Activated CD8-positive, alpha-beta T cell treated with anti-CD3 and anti-CD28 coated beads, Interleukin-2, amount 10 ng/mL, durations not matched to agents 7 days and 5 days (primary cell): Measurements from ENCODE around the gene MIEN1. TPM values are rescaled to one million over a fixed set of nuclear protein-coding genes. Genes with fewer than 3 reads are reported as not detected.
"Not testable (repeated sequence)": the region's sequence is repeated elsewhere in the genome, so short reads cannot be mapped to it uniquely, and the experiment has no call there.

ENCODE experiments used
- ATAC-seq: fragments of 150-1000 bp; cut with Tn5 transposase; one replicate; pipeline ENCODE4 v1.10.0; 2021; ENCODE audit warnings: moderate library complexity
- CTCF ChIA-PET: fragments of 350-600 bp; sonication (Branson Sonifier 250); formaldehyde crosslinking; loops from one replicate; lab custom pipeline; 2021; ENCODE audit warnings: antibody characterized with exemption; lab: Charles Lee
- POLR2A ChIA-PET: fragments of 350-600 bp; sonication (Branson Sonifier 250); formaldehyde crosslinking; loops from one replicate; lab custom pipeline; 2021; ENCODE audit warnings: antibody characterized with exemption; lab: Charles Lee
- DNase-seq: peaks from one replicate; pipeline ENCODE4 v3.0.0-alpha.2; 2020
- H3K27ac Mint-ChIP-seq: one replicate; pipeline ENCODE4 v1.8.0; 2021; ENCODE audit warnings: mild to moderate bottlenecking, mixed read lengths
- H3K27me3 Mint-ChIP-seq: one replicate; pipeline ENCODE4 v1.8.0; 2021; ENCODE audit warnings: low read depth, mixed read lengths
- H3K36me3 Mint-ChIP-seq: one replicate; pipeline ENCODE4 v1.8.0; 2021; ENCODE audit warnings: low read depth, mixed read lengths
- H3K4me1 Mint-ChIP-seq: one replicate; pipeline ENCODE4 v1.8.0; 2021; ENCODE audit warnings: low read depth, mixed read lengths
- H3K4me3 Mint-ChIP-seq: one replicate; pipeline ENCODE4 v1.8.0; 2021; ENCODE audit warnings: mild to moderate bottlenecking, mixed read lengths
- H3K9me3 Mint-ChIP-seq: one replicate; pipeline ENCODE4 v1.8.0; 2022; ENCODE audit warnings: mixed read lengths; ENCODE audit not compliant: insufficient read depth
- total RNA-seq, 2 experiments: library from RNA; stranded (reverse); gene quantifications; one replicate each; pipeline ENCODE4 v1.2.3, GENCODE V29; 2021

Gene MIEN1
- total RNA-seq, 2 experiments from 2014 or later, result 44.0 to 44.6 TPM

DNA sequence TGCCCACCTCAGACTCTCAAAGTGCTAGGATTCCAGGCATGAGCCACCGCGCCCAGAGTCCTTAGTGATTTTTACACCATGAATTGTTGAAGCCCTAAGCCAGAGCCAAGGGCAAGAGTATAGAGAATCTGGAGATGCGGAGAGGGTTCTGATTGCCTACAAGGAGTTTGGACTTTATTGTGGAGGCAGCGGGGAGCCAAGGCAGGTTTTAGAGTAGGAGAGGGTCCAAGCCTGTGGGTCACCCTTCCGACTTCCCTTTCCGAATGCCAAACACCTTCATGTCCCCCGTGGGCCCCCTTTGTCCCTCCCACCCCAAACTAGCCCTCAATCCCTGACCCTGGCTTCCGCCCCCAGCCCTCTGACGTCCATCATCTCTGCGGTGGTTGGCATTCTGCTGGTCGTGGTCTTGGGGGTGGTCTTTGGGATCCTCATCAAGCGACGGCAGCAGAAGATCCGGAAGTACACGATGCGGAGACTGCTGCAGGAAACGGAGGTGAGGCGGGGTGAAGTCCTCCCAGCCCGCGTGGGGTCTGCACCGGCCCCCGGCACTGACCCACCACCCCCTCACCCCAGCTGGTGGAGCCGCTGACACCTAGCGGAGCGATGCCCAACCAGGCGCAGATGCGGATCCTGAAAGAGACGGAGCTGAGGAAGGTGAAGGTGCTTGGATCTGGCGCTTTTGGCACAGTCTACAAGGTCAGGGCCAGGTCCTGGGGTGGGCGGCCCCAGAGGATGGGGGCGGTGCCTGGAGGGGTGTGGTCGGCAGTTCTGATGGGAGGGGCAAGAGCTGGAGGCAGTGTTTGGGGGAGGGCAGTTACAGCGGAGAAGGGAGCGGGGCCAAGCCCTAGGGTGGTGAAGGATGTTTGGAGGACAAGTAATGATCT is 7.1 kb downstream of the MIEN1 start:
- POLR2A ChIA-PET, result interaction anchor here (1.0 kb wide), 1 partner anchor 7 kb away, joined by 4 read pairs; the partner anchor contains the start of gene MIEN1
- Mint-ChIP-seq H3K27ac (no peak overlapping the region), H3K4me1 (no peaks in the 10 kb centered on the region), H3K4me3 (no peak overlapping the region), H3K36me3 (peaks cover 3% of the 10 kb centered on the region), H3K27me3 (no peaks in the 10 kb centered on the region), H3K9me3 (no peaks in the 10 kb centered on the region)
- ATAC-seq, result peak; percentile 50
- no peak for DNase-seq
- CTCF ChIA-PET, result interaction anchor here (0.6 kb wide), 1 partner anchor 98 kb away, joined by 3 read pairs; no protein-coding TSS in a partner anchor

DNA sequence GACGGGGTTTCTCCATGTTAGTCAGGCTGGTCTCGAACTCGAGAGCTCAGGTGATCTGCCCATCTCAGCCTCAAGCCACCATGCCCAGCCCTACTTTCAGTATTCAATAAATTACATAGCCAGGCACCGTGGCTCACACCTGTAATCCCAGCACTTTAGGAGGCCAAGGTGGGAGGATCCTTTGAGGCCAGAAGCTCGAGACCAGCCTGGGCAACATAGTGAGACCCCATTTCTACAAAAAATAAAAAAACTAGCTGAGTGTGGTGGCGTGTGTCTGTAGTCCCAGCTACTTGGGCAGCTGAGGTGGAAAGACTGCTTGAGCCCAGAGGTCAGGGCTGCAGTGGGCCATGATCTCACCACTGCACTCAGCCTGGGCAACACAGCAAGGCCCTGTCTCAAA is 8.2 kb downstream of the MIEN1 start:
- H3K27me3 Mint-ChIP-seq, result no peaks in the 10 kb centered on the region
- ChIA-PET POLR2A (interaction anchor here (0.6 to 1.0 kb wide), 2 partner anchors 9 to 258 kb away, joined by 3 to 4 read pairs; partner anchors contain the start of gene MIEN1), CTCF (interaction anchor here (0.6 to 1.6 kb wide), 2 partner anchors 97 to 100 kb away, joined by 3 read pairs; no protein-coding TSS in a partner anchor)
- H3K36me3 Mint-ChIP-seq, result no peaks in the 10 kb centered on the region
- H3K9me3 Mint-ChIP-seq, result no peaks in the 10 kb centered on the region
- H3K27ac Mint-ChIP-seq, result no peak overlapping the region
- H3K4me1 Mint-ChIP-seq, result no peaks in the 10 kb centered on the region
- ATAC-seq, result no peak
- no peak overlapping the region for H3K4me3 Mint-ChIP-seq
- DNase-seq, result no peak

DNA sequence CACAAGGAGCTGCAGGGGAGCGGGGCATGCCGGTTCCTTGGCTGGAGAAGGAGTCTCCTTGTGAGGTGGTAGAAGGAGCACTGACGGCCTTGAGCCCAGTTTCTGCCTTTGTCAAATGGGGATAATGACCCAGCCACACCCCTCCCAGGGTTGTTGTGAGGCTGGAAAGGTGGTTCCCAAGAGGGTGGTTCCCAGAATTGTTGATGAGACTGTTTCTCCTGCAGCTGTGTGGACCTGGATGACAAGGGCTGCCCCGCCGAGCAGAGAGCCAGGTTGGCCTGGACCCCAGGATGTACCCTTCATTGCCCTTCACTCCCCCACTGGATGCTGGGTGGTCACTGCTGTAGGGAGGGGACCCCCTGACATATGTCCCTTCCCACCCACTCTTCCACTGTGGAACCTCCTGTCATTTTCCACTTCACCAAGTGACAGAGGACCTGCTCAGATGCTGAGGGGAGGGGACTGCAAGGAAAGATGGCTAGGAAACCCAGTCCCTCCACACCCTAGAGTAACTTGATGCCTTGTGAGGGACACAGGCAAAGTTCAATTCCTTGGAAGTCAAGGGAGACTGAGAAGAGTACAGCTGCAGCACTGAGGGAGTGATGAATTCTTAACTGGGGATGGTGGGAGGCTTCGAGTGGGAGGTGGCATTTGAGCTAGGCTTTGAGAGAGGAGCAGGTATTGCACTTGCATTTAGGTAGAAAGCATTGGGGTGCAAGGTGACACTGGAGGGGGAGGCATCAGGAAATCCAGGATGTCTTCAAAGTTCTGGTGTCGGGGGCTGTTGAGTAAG is 10.6 kb downstream of the MIEN1 start:
- H3K27ac Mint-ChIP-seq, result no peak overlapping the region

DNA sequence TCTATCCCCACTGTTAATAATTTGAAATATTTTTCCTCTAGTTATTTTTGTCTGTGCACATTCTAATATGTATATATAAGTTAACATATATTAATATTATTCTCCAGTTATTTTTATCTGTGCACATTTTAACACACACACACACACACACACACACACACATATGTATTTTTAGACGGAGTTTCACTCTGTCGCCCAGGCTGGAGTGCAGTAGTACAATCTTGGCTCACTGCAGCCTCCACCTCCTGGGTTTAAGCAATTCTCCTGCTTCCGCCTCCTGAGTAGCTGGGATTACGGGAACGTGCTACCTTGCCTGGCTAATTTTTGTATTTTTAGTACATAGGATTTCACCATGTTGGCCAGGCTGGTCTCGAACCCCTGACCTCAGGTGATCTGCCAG is 12.7 kb downstream of the MIEN1 start:
- DNase-seq (no peak), ATAC-seq (no peak)
- ChIA-PET POLR2A (no interaction called here), CTCF (no interaction called here)
- no peak overlapping the region for H3K27ac Mint-ChIP-seq
- H3K4me3 Mint-ChIP-seq, result no peak overlapping the region
- no peaks in the 10 kb centered on the region for H3K9me3 Mint-ChIP-seq
- no peaks in the 10 kb centered on the region for H3K36me3 Mint-ChIP-seq
- no peaks in the 10 kb centered on the region for H3K27me3 Mint-ChIP-seq
- H3K4me1 Mint-ChIP-seq, result no peaks in the 10 kb centered on the region

More for the DNA sequence above, 10.6 kb downstream of the MIEN1 start:
- no peak overlapping the region for H3K4me3 Mint-ChIP-seq
- ChIA-PET CTCF (interaction anchor here (1.2 to 2.1 kb wide), 4 partner anchors 9 to 98 kb away, joined by 3 to 11 read pairs (median 4); partner anchors contain the start of genes ERBB2 and MIEN1), POLR2A (interaction anchor here (0.6 to 1.0 kb wide), 2 partner anchors 10 to 65 kb away, joined by 3 to 5 read pairs; partner anchors contain the start of gene MIEN1)
- H3K27me3 Mint-ChIP-seq, result no peaks in the 10 kb centered on the region
- ATAC-seq (no peak), DNase-seq (no peak)
- no peaks in the 10 kb centered on the region for H3K4me1 Mint-ChIP-seq
- no peaks in the 10 kb centered on the region for H3K36me3 Mint-ChIP-seq
- H3K9me3 Mint-ChIP-seq, result no peaks in the 10 kb centered on the region

- POLR2A ChIA-PET, result no interaction called here
Observed at GRCh38 chr17:39716879-39717536, 13.3 kb downstream of the MIEN1 start.

GRCh38 chr17:39716073-39716818 is 14.1 kb downstream of the MIEN1 start:
- Mint-ChIP-seq H3K9me3 (no peaks in the 10 kb centered on the region), H3K27ac (no peak overlapping the region), H3K4me1 (no peaks in the 10 kb centered on the region), H3K36me3 (no peaks in the 10 kb centered on the region), H3K27me3 (no peaks in the 10 kb centered on the region), H3K4me3 (no peak overlapping the region)
- ChIA-PET CTCF (interaction anchor here (0.9 to 1.2 kb wide), 2 partner anchors 14 to 93 kb away, joined by 3 to 4 read pairs; partner anchors contain the start of gene MIEN1), POLR2A (interaction anchor here (1.3 kb wide), 1 partner anchor 13 kb away, joined by 3 read pairs; the partner anchor contains the start of gene MIEN1)
- DNase-seq, result no peak
- no peak for ATAC-seq

More at GRCh38 chr17:39716879-39717536, 13.3 kb downstream of the MIEN1 start:
- no peaks in the 10 kb centered on the region for H3K9me3 Mint-ChIP-seq
- H3K27ac Mint-ChIP-seq, result no peak overlapping the region
- no peak overlapping the region for H3K4me3 Mint-ChIP-seq
- no peaks in the 10 kb centered on the region for H3K36me3 Mint-ChIP-seq
- DNase-seq (no peak), ATAC-seq (no peak)
- CTCF ChIA-PET, result interaction anchor here (0.9 to 1.2 kb wide), 2 partner anchors 14 to 94 kb away, joined by 3 to 4 read pairs; partner anchors contain the start of gene MIEN1
- H3K27me3 Mint-ChIP-seq, result no peaks in the 10 kb centered on the region
- no peaks in the 10 kb centered on the region for H3K4me1 Mint-ChIP-seq

DNA sequence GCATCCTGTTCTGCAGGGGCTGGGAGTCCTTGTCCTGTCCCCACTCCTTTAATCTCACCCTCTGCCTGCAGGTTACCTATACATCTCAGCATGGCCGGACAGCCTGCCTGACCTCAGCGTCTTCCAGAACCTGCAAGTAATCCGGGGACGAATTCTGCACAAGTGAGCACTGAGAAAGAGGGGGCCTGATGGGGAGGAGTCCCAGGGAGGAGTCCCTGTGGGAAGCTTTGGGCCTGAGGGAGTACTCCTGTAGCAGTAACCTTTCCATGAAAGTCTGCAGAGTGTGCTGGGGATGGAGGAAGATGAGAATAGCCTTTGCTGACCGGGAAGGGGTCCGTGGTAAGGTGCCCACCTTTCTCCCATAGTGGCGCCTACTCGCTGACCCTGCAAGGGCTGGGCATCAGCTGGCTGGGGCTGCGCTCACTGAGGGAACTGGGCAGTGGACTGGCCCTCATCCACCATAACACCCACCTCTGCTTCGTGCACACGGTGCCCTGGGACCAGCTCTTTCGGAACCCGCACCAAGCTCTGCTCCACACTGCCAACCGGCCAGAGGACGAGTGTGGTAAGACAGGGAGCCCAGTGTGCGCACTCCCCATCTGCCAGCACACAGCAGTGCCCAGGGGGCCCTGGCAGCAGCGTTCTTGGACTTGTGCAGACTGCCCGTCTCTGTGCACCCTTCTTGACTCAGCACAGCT is 14.8 kb downstream of the MIEN1 start:
- Mint-ChIP-seq H3K27ac (no peak overlapping the region), H3K36me3 (no peaks in the 10 kb centered on the region), H3K4me3 (no peak overlapping the region), H3K9me3 (no peaks in the 10 kb centered on the region), H3K4me1 (no peaks in the 10 kb centered on the region), H3K27me3 (no peaks in the 10 kb centered on the region)
- ATAC-seq, result no peak
- CTCF ChIA-PET, result interaction anchor here (1.0 to 1.2 kb wide), 2 partner anchors 92 to 94 kb away, joined by 3 to 4 read pairs; no protein-coding TSS in a partner anchor
- DNase-seq, result no peak
- POLR2A ChIA-PET, result interaction anchor here (1.3 kb wide), 1 partner anchor 14 kb away, joined by 3 read pairs; the partner anchor contains the start of gene MIEN1

GRCh38 chr17:39714234-39714633 is 16.1 kb downstream of the MIEN1 start:
- no peak overlapping the region for H3K4me3 Mint-ChIP-seq
- H3K9me3 Mint-ChIP-seq, result no peaks in the 10 kb centered on the region
- no peak overlapping the region for H3K27ac Mint-ChIP-seq
- ATAC-seq (no peak), DNase-seq (no peak)
- H3K36me3 Mint-ChIP-seq, result no peaks in the 10 kb centered on the region
- H3K4me1 Mint-ChIP-seq, result no peaks in the 10 kb centered on the region
- no peaks in the 10 kb centered on the region for H3K27me3 Mint-ChIP-seq
- ChIA-PET POLR2A (no interaction called here), CTCF (interaction anchor here (1.0 to 1.6 kb wide), 2 partner anchors 17 to 93 kb away, joined by 3 to 5 read pairs; no protein-coding TSS in a partner anchor)

GRCh38 chr17:39711851-39712250 is 18.5 kb downstream of the MIEN1 start:
- Mint-ChIP-seq H3K4me1 (peaks cover 6% of the 10 kb centered on the region), H3K9me3 (no peaks in the 10 kb centered on the region), H3K36me3 (no peaks in the 10 kb centered on the region), H3K4me3 (no peak overlapping the region), H3K27me3 (no peaks in the 10 kb centered on the region), H3K27ac (no peak overlapping the region)
- DNase-seq, result no peak
- ChIA-PET CTCF (interaction anchor here (2.6 kb wide), 1 partner anchor 18 kb away, joined by 9 read pairs; the partner anchor contains the start of gene MIEN1), POLR2A (no interaction called here)
- no peak for ATAC-seq

DNA sequence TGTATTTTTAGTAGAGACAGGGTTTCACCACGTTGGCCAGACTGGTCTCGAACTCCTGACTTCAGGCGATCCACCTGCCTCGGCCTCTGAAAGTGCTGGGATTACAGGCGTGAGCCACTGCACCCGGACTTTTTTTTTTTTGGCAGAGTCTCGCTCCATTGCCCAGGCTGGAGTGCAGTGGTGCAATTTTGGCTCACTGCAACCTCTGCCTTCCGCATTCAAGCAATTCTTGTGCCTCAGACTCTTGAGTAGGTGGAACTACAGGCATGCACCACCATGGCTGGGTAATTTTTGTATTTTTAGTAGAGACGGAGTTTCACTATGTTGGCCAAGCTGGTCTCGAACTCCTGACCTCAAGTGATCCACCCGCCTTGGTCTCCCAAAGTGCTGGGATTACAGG is 19.3 kb downstream of the MIEN1 start:
- ChIA-PET CTCF (interaction anchor here (1.4 to 2.6 kb wide), 2 partner anchors 19 to 90 kb away, joined by 4 to 9 read pairs; partner anchors contain the start of gene MIEN1), POLR2A (interaction anchor here (1.0 kb wide), 1 partner anchor 23 kb away, joined by 3 read pairs; the partner anchor contains the start of gene PGAP3)
- H3K4me1 Mint-ChIP-seq, result peaks cover 10% of the 10 kb centered on the region
- DNase-seq, H3K27ac Mint-ChIP-seq, H3K4me3 Mint-ChIP-seq, H3K9me3 Mint-ChIP-seq, H3K27me3 Mint-ChIP-seq, H3K36me3 Mint-ChIP-seq, ATAC-seq: not testable (repeated sequence)
